HUES48 (cell line): ENCODE measurements around the gene PEX10.

Experiments
- H3K27ac ChIP-seq: one replicate; pipeline ENCODE4 v1.7.0; 2013; ENCODE audit warnings: low read depth, low read length, inconsistent platforms
- H3K27me3 ChIP-seq: 2 replicates; pipeline ENCODE4 v1.6.1; 2013; ENCODE audit warnings: mild to moderate bottlenecking, low read length; ENCODE audit not compliant: control insufficient read depth, insufficient read depth
- H3K36me3 ChIP-seq: 2 replicates; pipeline ENCODE4 v1.6.1; 2013; ENCODE audit warnings: low read length; ENCODE audit not compliant: control insufficient read depth, insufficient read depth
- H3K4me1 ChIP-seq: 2 replicates; pipeline ENCODE4 v1.6.1; 2013; ENCODE audit warnings: mild to moderate bottlenecking, low read length; ENCODE audit not compliant: control insufficient read depth, insufficient read depth
- H3K4me3 ChIP-seq: 2 replicates; pipeline ENCODE4 v1.5.1; 2013; ENCODE audit warnings: mild to moderate bottlenecking, low read depth, low read length
- H3K9ac ChIP-seq: 2 replicates; pipeline ENCODE4 v1.6.1; 2013; ENCODE audit warnings: mild to moderate bottlenecking, low read depth, low read length, moderate library complexity
- H3K9me3 ChIP-seq: 2 replicates; pipeline ENCODE4 v1.6.1; 2013; ENCODE audit warnings: low read length; ENCODE audit not compliant: control insufficient read depth, insufficient read depth

The PEX10 gene

GRCh38 chr1:2412773-2413494 lies 570 bp upstream of the PEX10 start:
- H3K27me3 ChIP-seq, result no peaks in the 10 kb centered on the region
- peak overlapping the region; percentile 94 for H3K4me3 ChIP-seq
- H3K9ac ChIP-seq, result peak overlapping the region; percentile 73
- H3K36me3 ChIP-seq, result peaks cover 20% of the 10 kb centered on the region
- no peaks in the 10 kb centered on the region for H3K9me3 ChIP-seq
- H3K27ac ChIP-seq, result peak overlapping the region; percentile 20
- H3K4me1 ChIP-seq, result peaks cover 8% of the 10 kb centered on the region; the same call in 1 of the 2 replicates

GRCh38 chr1:2411801-2412394 lies 466 bp downstream of the PEX10 start:
- Histone ChIP-seq H3K27ac (peak overlapping the region; percentile 77), H3K36me3 (peaks cover 28% of the 10 kb centered on the region), H3K4me1 (peaks cover 8% of the 10 kb centered on the region; the same call in 1 of the 2 replicates), H3K9me3 (no peaks in the 10 kb centered on the region), H3K4me3 (peak overlapping the region; percentile 94), H3K9ac (peak overlapping the region; percentile 94), H3K27me3 (no peaks in the 10 kb centered on the region)

GRCh38 chr1:2409745-2410144 lies 2.6 kb downstream of the PEX10 start:
- no peaks in the 10 kb centered on the region for H3K27me3 ChIP-seq
- no peak overlapping the region for H3K9ac ChIP-seq
- peaks cover 47% of the 10 kb centered on the region for H3K36me3 ChIP-seq
- no peak overlapping the region for H3K4me3 ChIP-seq
- H3K4me1 ChIP-seq, result peaks cover 8% of the 10 kb centered on the region; the same call in 1 of the 2 replicates
- H3K9me3 ChIP-seq, result no peaks in the 10 kb centered on the region
- no peak overlapping the region for H3K27ac ChIP-seq

- no peak overlapping the region for H3K4me3 ChIP-seq
- H3K4me1 ChIP-seq, result peaks cover 3% of the 10 kb centered on the region; the same call in 1 of the 2 replicates
- H3K27me3 ChIP-seq, result no peaks in the 10 kb centered on the region
- H3K27ac ChIP-seq, result no peak overlapping the region
- H3K36me3 ChIP-seq, result peaks cover 56% of the 10 kb centered on the region
- H3K9me3 ChIP-seq, result no peaks in the 10 kb centered on the region
- H3K9ac ChIP-seq, result no peak overlapping the region
Observed at GRCh38 chr1:2408859-2409276, 3.5 kb downstream of the PEX10 start.

GRCh38 chr1:2408456-2408855 lies 3.9 kb downstream of the PEX10 start:
- H3K27me3 ChIP-seq, result no peaks in the 10 kb centered on the region
- no peak overlapping the region for H3K27ac ChIP-seq
- peaks cover 60% of the 10 kb centered on the region for H3K36me3 ChIP-seq
- H3K4me1 ChIP-seq, result no peaks in the 10 kb centered on the region
- no peak overlapping the region for H3K9ac ChIP-seq
- no peak overlapping the region for H3K4me3 ChIP-seq
- H3K9me3 ChIP-seq, result no peaks in the 10 kb centered on the region

- peaks cover 65% of the 10 kb centered on the region for H3K36me3 ChIP-seq
- no peak overlapping the region for H3K4me3 ChIP-seq
- no peaks in the 10 kb centered on the region for H3K4me1 ChIP-seq
Observed at GRCh38 chr1:2407991-2408275, 4.4 kb downstream of the PEX10 start.

GRCh38 chr1:2407166-2407990 lies 5.0 kb downstream of the PEX10 start:
- H3K9me3 ChIP-seq, result no peaks in the 10 kb centered on the region
- no peak overlapping the region for H3K9ac ChIP-seq
- H3K27me3 ChIP-seq, result no peaks in the 10 kb centered on the region
- H3K4me1 ChIP-seq, result no peaks in the 10 kb centered on the region
- H3K36me3 ChIP-seq, result peaks cover 71% of the 10 kb centered on the region
- H3K4me3 ChIP-seq, result no peak overlapping the region
- H3K27ac ChIP-seq, result no peak overlapping the region

More at GRCh38 chr1:2407991-2408275, 4.4 kb downstream of the PEX10 start:
- Histone ChIP-seq H3K27ac (no peak overlapping the region), H3K9ac (no peak overlapping the region), H3K27me3 (no peaks in the 10 kb centered on the region), H3K9me3 (no peaks in the 10 kb centered on the region)

- H3K27ac ChIP-seq, result no peak overlapping the region
- no peaks in the 10 kb centered on the region for H3K27me3 ChIP-seq
- no peak overlapping the region for H3K9ac ChIP-seq
- no peak overlapping the region for H3K4me3 ChIP-seq
- peaks cover 79% of the 10 kb centered on the region for H3K36me3 ChIP-seq
- no peaks in the 10 kb centered on the region for H3K4me1 ChIP-seq
- H3K9me3 ChIP-seq, result no peaks in the 10 kb centered on the region
Observed at GRCh38 chr1:2406451-2407041, 5.8 kb downstream of the PEX10 start.

- H3K9ac ChIP-seq, result no peak overlapping the region
- peaks cover 83% of the 10 kb centered on the region for H3K36me3 ChIP-seq
- H3K27ac ChIP-seq, result peak overlapping the region; percentile 6
- H3K4me3 ChIP-seq, result no peak overlapping the region
- no peaks in the 10 kb centered on the region for H3K9me3 ChIP-seq
- H3K27me3 ChIP-seq, result no peaks in the 10 kb centered on the region
- H3K4me1 ChIP-seq, result no peaks in the 10 kb centered on the region
Observed at GRCh38 chr1:2405588-2406295, 6.6 kb downstream of the PEX10 start.

GRCh38 chr1:2404890-2405511 lies 7.4 kb downstream of the PEX10 start:
- Histone ChIP-seq H3K9ac (no peak overlapping the region), H3K4me1 (no peaks in the 10 kb centered on the region), H3K27me3 (no peaks in the 10 kb centered on the region), H3K9me3 (no peaks in the 10 kb centered on the region), H3K4me3 (no peak overlapping the region), H3K36me3 (peaks cover 87% of the 10 kb centered on the region), H3K27ac (peak overlapping the region; percentile 6)
